Smooth muscle cell (in vitro differentiated cells): ENCODE measurements around the gene ZNF211. TPM values are rescaled to one million over a fixed set of nuclear protein-coding genes. Genes with fewer than 3 reads are reported as not detected.

ENCODE experiments used
- DNase-seq: peaks from one replicate; lab custom pipeline; 2025; ENCODE audit not compliant: unreplicated experiment; lab: John Stamatoyannopoulos, UW
- H2AFZ ChIP-seq: fragments of 200-600 bp; sonication (generic); 2 replicates; pipeline ENCODE4 v1.6.0; 2016; ENCODE audit warnings: antibody characterized with exemption, low read depth, mild to moderate bottlenecking
- H3F3A ChIP-seq: fragments of 200-600 bp; sonication (generic); 2 replicates; pipeline ENCODE4 v1.6.0; 2017; ENCODE audit warnings: antibody characterized with exemption, low read depth
- H3K27ac ChIP-seq: fragments of 200-600 bp; sonication (generic); 2 replicates; pipeline ENCODE4 v1.5.1; 2016; ENCODE audit warnings: low read depth, mild to moderate bottlenecking
- H3K27me3 ChIP-seq: fragments of 200-600 bp; sonication (generic); 2 replicates; pipeline ENCODE4 v1.6.1; 2016; ENCODE audit warnings: low read depth, mild to moderate bottlenecking
- H3K36me3 ChIP-seq: fragments of 200-600 bp; sonication (generic); 2 replicates; pipeline ENCODE4 v1.5.1; 2016; ENCODE audit warnings: low read depth
- H3K4me1 ChIP-seq: fragments of 200-600 bp; sonication (generic); 2 replicates; pipeline ENCODE4 v1.5.1; 2016; ENCODE audit warnings: low read depth
- H3K4me2 ChIP-seq: fragments of 200-600 bp; sonication (generic); 2 replicates; pipeline ENCODE4 v1.6.0; 2016; ENCODE audit warnings: mild to moderate bottlenecking
- H3K4me3 ChIP-seq: fragments of 200-600 bp; sonication (generic); 2 replicates; pipeline ENCODE4 v1.5.1; 2016; ENCODE audit warnings: mild to moderate bottlenecking
- H3K79me2 ChIP-seq: fragments of 200-600 bp; sonication (generic); 2 replicates; pipeline ENCODE4 v1.6.0; 2016; ENCODE audit warnings: low read depth, mild to moderate bottlenecking
- H3K9ac ChIP-seq: fragments of 200-600 bp; sonication (generic); 2 replicates; pipeline ENCODE4 v1.6.0; 2016; ENCODE audit warnings: low read depth
- H3K9me3 ChIP-seq: fragments of 200-600 bp; sonication (generic); replicated peaks from 2 replicates; pipeline ENCODE4 v1.5.1; 2016; ENCODE audit warnings: low read depth
- H4K20me1 ChIP-seq: fragments of 200-600 bp; sonication (generic); 2 replicates; pipeline ENCODE4 v1.6.0; 2016; ENCODE audit warnings: low read depth
- WGBS: methylation state at CpG from one replicate; pipeline ENCODE4 v1.1.7; 2016; ENCODE audit warnings: low lambda C conversion rate; 5-methylcytosine and 5-hydroxymethylcytosine counted together
- polyA plus RNA-seq: library from polyadenylated mRNA; unstranded; fragments of >200 nt; fragmentation: Nextera tagmentation; extraction: Ambion mirVana; gene quantifications from 2 replicates; pipeline ENCODE4 v1.2.1, GENCODE V29; 2016
- total RNA-seq: library from RNA; depleted of rRNA; stranded (reverse); fragments of >200 nt; gene quantifications from 2 replicates; pipeline ENCODE4 v1.2.3, GENCODE V29; 2014
- TF ChIP-seq, protein P1 (sequence below): fragments of 200-600 bp; sonication (generic); IDR thresholded peaks from 2 replicates; pipeline ENCODE4 v1.5.1; 2017; ENCODE audit warnings: borderline replicate concordance, mild to moderate bottlenecking, antibody characterized with exemption; ENCODE audit not compliant: insufficient read depth, poor library complexity, severe bottlenecking

The ZNF211 gene
- total and polyA plus RNA-seq, 2 experiments from 2014 or later = 10.5 to 15.7 TPM

DNA sequence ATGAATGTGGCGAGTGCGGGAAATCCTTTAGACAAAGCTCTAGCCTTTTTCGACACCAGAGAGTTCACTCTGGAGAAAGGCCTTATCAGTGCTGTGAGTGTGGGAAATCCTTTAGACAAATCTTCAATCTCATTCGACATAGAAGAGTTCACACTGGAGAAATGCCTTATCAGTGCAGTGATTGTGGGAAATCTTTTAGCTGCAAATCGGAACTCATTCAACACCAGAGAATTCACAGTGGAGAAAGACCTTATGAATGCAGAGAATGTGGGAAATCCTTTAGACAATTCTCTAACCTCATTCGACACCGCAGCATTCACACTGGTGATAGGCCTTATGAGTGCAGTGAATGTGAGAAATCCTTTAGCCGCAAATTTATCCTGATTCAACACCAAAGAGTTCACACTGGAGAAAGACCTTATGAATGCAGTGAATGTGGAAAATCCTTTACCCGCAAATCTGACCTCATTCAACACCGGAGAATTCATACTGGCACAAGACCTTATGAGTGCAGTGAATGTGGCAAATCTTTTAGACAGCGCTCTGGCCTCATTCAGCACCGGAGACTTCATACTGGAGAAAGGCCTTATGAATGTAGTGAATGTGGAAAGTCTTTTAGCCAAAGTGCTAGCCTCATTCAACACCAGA, 54.5 kb downstream of the ZNF211 start:
- 98% methylated on average over 12 of the region's 12 CpGs for WGBS
- Histone ChIP-seq H4K20me1 (no peaks in the 10 kb centered on the region), H3K4me3 (no peak overlapping the region), H3K4me2 (no peak overlapping the region), H3K36me3 (peaks cover 28% of the 10 kb centered on the region), H3K4me1 (peaks cover 8% of the 10 kb centered on the region), H3K9ac (no peak overlapping the region), H3K79me2 (peaks cover 71% of the 10 kb centered on the region), H3K27me3 (no peaks in the 10 kb centered on the region), H3F3A (no peaks in the 10 kb centered on the region), H3K27ac (no peak overlapping the region), H3K9me3 (peaks cover 27% of the 10 kb centered on the region), H2AFZ (no peak overlapping the region)
- TF ChIP-seq, protein P1, sequence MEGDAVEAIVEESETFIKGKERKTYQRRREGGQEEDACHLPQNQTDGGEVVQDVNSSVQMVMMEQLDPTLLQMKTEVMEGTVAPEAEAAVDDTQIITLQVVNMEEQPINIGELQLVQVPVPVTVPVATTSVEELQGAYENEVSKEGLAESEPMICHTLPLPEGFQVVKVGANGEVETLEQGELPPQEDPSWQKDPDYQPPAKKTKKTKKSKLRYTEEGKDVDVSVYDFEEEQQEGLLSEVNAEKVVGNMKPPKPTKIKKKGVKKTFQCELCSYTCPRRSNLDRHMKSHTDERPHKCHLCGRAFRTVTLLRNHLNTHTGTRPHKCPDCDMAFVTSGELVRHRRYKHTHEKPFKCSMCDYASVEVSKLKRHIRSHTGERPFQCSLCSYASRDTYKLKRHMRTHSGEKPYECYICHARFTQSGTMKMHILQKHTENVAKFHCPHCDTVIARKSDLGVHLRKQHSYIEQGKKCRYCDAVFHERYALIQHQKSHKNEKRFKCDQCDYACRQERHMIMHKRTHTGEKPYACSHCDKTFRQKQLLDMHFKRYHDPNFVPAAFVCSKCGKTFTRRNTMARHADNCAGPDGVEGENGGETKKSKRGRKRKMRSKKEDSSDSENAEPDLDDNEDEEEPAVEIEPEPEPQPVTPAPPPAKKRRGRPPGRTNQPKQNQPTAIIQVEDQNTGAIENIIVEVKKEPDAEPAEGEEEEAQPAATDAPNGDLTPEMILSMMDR = no peak
- no peak for DNase-seq

DNA sequence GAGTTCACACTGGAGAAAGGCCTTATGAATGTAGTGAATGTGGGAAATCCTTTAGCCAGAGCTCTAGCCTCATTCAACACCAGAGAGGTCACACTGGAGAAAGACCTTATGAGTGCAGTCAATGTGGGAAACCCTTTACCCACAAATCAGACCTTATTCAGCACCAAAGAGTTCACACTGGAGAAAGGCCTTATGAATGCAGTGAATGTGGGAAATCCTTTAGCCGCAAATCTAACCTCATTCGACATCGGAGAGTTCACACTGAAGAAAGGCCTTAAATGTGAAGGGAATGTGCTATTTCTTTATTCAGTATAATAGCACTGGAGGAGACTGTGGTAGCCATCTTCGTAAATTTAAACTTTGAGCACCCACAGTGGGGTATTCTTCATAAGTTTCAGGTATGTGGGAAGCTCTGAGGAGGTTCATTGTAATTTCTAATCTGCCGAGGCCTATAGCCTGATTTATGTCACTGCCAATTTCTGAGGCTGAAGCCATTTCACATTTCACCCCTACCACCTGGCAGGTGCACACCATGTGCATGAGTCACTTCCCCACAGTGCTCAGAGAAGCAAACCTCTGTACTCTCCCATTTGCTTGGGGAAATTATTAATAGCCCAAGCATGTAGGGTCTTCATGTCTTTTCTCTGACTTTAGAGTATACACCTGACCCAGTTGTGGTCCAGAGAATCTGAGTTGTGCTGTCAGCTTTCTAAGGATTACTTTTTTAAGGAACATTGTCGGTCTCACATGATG, 55.2 kb downstream of the ZNF211 start:
- no peaks in the 10 kb centered on the region for H3K27me3 ChIP-seq
- H3F3A ChIP-seq = no peaks in the 10 kb centered on the region
- no peak overlapping the region for H3K9ac ChIP-seq
- H3K4me2 ChIP-seq = no peak overlapping the region
- peaks cover under 1% of the 10 kb centered on the region for H3K4me1 ChIP-seq
- H3K27ac ChIP-seq = no peak overlapping the region
- H3K79me2 ChIP-seq = peaks cover 64% of the 10 kb centered on the region
- no peak overlapping the region for H3K4me3 ChIP-seq
- TF ChIP-seq, protein P1 = no peak
- DNase-seq = no peak
- 96% methylated on average over 6 of the region's 6 CpGs for WGBS
- no peaks in the 10 kb centered on the region for H4K20me1 ChIP-seq
- H3K36me3 ChIP-seq = peaks cover 28% of the 10 kb centered on the region
- no peak overlapping the region for H2AFZ ChIP-seq
- H3K9me3 ChIP-seq = peaks cover 27% of the 10 kb centered on the region

DNA sequence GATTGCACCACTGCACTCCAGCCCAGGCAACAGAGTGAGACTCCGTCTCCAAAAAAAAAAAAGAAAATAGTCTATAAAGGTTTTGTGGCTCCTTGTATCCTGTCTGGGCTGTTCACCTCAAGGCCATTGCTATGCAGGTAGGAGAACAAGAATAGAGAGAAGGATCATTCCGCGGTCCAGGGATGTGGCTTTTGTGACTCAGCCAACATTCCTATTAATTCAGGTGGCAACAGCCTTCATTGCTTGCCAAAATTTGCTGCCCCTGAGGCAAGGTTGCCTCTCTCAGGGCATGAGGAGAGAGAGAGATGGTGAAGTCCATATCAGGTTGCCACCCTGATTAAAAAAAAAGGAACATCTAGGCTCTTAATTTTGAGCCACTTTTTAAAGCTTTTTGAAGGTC, 56.8 kb downstream of the ZNF211 start:
- H3F3A ChIP-seq = peaks cover 6% of the 10 kb centered on the region
- no peak overlapping the region for H2AFZ ChIP-seq
- peaks cover 28% of the 10 kb centered on the region for H3K36me3 ChIP-seq
- H3K79me2 ChIP-seq = peaks cover 50% of the 10 kb centered on the region
- no peak overlapping the region for H3K27ac ChIP-seq
- no peak overlapping the region for H3K9ac ChIP-seq
- H3K4me3 ChIP-seq = no peak overlapping the region
- H3K4me2 ChIP-seq = no peak overlapping the region
- no peaks in the 10 kb centered on the region for H3K4me1 ChIP-seq
- TF ChIP-seq, protein P1 = no peak
- DNase-seq = no peak
- H3K27me3 ChIP-seq = no peaks in the 10 kb centered on the region
- WGBS = 82% methylated on average over 3 of the region's 3 CpGs
- H4K20me1 ChIP-seq = no peaks in the 10 kb centered on the region
- H3K9me3 ChIP-seq = peaks cover 27% of the 10 kb centered on the region

Other genes with a start within 250 kb of the ZNF211 start
- 26.9 and 27.3 TPM in 2 replicates for gene ZNF548, start 243.3 kb upstream of the ZNF211 start, total RNA-seq
- 12.3 and 13.1 TPM in 2 replicates for gene ZNF548, start 243.3 kb upstream of the ZNF211 start, polyA plus RNA-seq
- gene ZNF17, start 222.0 kb upstream of the ZNF211 start, total RNA-seq = 4.3 and 7.0 TPM in 2 replicates
- gene ZNF17, start 222.0 kb upstream of the ZNF211 start, polyA plus RNA-seq = 0.95 and 3.1 TPM in 2 replicates
- gene ZNF749, start 197.8 kb upstream of the ZNF211 start, total RNA-seq = 4.0 and 9.4 TPM in 2 replicates
- gene ZNF749, start 197.8 kb upstream of the ZNF211 start, polyA plus RNA-seq = 1.6 and 3.1 TPM in 2 replicates
- gene VN1R1, start 176.0 kb upstream of the ZNF211 start, total RNA-seq = 0.45 and 0.67 TPM in 2 replicates
- gene VN1R1, start 176.0 kb upstream of the ZNF211 start, polyA plus RNA-seq = 0.50 TPM in 1 of 2 replicates, not detected in the other
- 8.2 and 11.2 TPM in 2 replicates for gene ZNF772, start 155.6 kb upstream of the ZNF211 start, total RNA-seq
- gene ZNF772, start 155.6 kb upstream of the ZNF211 start, polyA plus RNA-seq = 1.4 and 2.1 TPM in 2 replicates
- gene ZNF419, start 145.4 kb upstream of the ZNF211 start, total RNA-seq = 11.5 and 20.5 TPM in 2 replicates
- gene ZNF419, start 145.4 kb upstream of the ZNF211 start, polyA plus RNA-seq = 9.4 and 9.8 TPM in 2 replicates
- 7.9 and 17.2 TPM in 2 replicates for gene ZNF773, start 133.2 kb upstream of the ZNF211 start, total RNA-seq
- 7.3 and 9.6 TPM in 2 replicates for gene ZNF773, start 133.2 kb upstream of the ZNF211 start, polyA plus RNA-seq
- 7.0 TPM in 2 replicates for gene ZNF549, start 105.8 kb upstream of the ZNF211 start, total RNA-seq
- 4.4 and 4.7 TPM in 2 replicates for gene ZNF549, start 105.8 kb upstream of the ZNF211 start, polyA plus RNA-seq
- 5.1 and 6.3 TPM in 2 replicates for gene ZNF550, start 73.3 kb upstream of the ZNF211 start, total RNA-seq
- 3.6 and 5.9 TPM in 2 replicates for gene ZNF550, start 73.3 kb upstream of the ZNF211 start, polyA plus RNA-seq
- 5.4 and 6.6 TPM in 2 replicates for gene ZNF416, start 54.3 kb upstream of the ZNF211 start, total RNA-seq
- gene ZNF416, start 54.3 kb upstream of the ZNF211 start, polyA plus RNA-seq = 3.6 TPM in 2 replicates
- 6.5 and 9.1 TPM in 2 replicates for gene ZIK1, start 49.0 kb upstream of the ZNF211 start, total RNA-seq
- gene ZIK1, start 49.0 kb upstream of the ZNF211 start, polyA plus RNA-seq = 4.6 and 6.6 TPM in 2 replicates
- gene ZNF530, start 33.3 kb upstream of the ZNF211 start, total RNA-seq = 3.0 and 3.2 TPM in 2 replicates
- 3.5 and 3.7 TPM in 2 replicates for gene ZNF530, start 33.3 kb upstream of the ZNF211 start, polyA plus RNA-seq
- gene ZNF134, start 18.9 kb upstream of the ZNF211 start, total RNA-seq = 25.8 and 27.6 TPM in 2 replicates
- gene ZNF134, start 18.9 kb upstream of the ZNF211 start, polyA plus RNA-seq = 7.0 and 9.0 TPM in 2 replicates
- gene ZSCAN4, start 35.8 kb downstream of the ZNF211 start, total RNA-seq = 0.27 TPM in 1 of 2 replicates, not detected in the other
- gene ZSCAN4, start 35.8 kb downstream of the ZNF211 start, polyA plus RNA-seq = 0.38 TPM in 1 of 2 replicates, not detected in the other
- 8.2 and 11.1 TPM in 2 replicates for gene ZNF551, start 48.8 kb downstream of the ZNF211 start, total RNA-seq
- 1.1 and 1.6 TPM in 2 replicates for gene ZNF551, start 48.8 kb downstream of the ZNF211 start, polyA plus RNA-seq
- 7.3 and 9.6 TPM in 2 replicates for gene ZNF154, start 76.0 kb downstream of the ZNF211 start, total RNA-seq
- gene ZNF154, start 76.0 kb downstream of the ZNF211 start, polyA plus RNA-seq = 3.3 and 8.1 TPM in 2 replicates
- gene ZNF671, start 94.5 kb downstream of the ZNF211 start, total RNA-seq = 4.7 and 7.0 TPM in 2 replicates
- gene ZNF671, start 94.5 kb downstream of the ZNF211 start, polyA plus RNA-seq = 5.2 and 5.5 TPM in 2 replicates
- 12.7 and 13.6 TPM in 2 replicates for gene ZNF776, start 113.6 kb downstream of the ZNF211 start, total RNA-seq
- gene ZNF776, start 113.6 kb downstream of the ZNF211 start, polyA plus RNA-seq = 4.4 and 8.9 TPM in 2 replicates
- gene ZNF586, start 136.5 kb downstream of the ZNF211 start, total RNA-seq = 8.2 and 20.3 TPM in 2 replicates
- 3.2 and 4.1 TPM in 2 replicates for gene ZNF586, start 136.5 kb downstream of the ZNF211 start, polyA plus RNA-seq
- 2.8 and 6.7 TPM in 2 replicates for gene ZNF552, start 181.7 kb downstream of the ZNF211 start, total RNA-seq
- 1.9 and 6.4 TPM in 2 replicates for gene ZNF552, start 181.7 kb downstream of the ZNF211 start, polyA plus RNA-seq
- gene ZNF587B, start 197.1 kb downstream of the ZNF211 start, total RNA-seq = 6.7 and 8.0 TPM in 2 replicates
- 1.2 and 4.3 TPM in 2 replicates for gene ZNF587B, start 197.1 kb downstream of the ZNF211 start, polyA plus RNA-seq
- gene ZNF587, start 216.7 kb downstream of the ZNF211 start, total RNA-seq = 13.9 and 22.8 TPM in 2 replicates
- gene ZNF587, start 216.7 kb downstream of the ZNF211 start, polyA plus RNA-seq = 3.9 and 8.5 TPM in 2 replicates